Astrocyte of the spinal cord (primary cell): ENCODE measurements around the gene PHF19.

Experiments
- DNase-seq: peaks from one replicate; pipeline ENCODE4 v3.0.0; 2011; ENCODE audit warnings: low read depth, low spot score
- H3K4me3 ChIP-seq: 2 replicates; pipeline ENCODE4 v1.5.1; 2011; ENCODE audit warnings: low read depth, mild to moderate bottlenecking, low read length, moderate library complexity
- CTCF ChIP-seq: IDR thresholded peaks from 2 replicates; pipeline ENCODE4 v1.5.1; 2012; ENCODE audit warnings: low read depth, mild to moderate bottlenecking, low read length, inconsistent platforms
- in situ Hi-C: cut with HindIII; loops from 2 replicates; pipeline ENCODE4 v1.10.0; 2017; ENCODE audit warnings: low sequenced_read_pairs

The PHF19 gene

GRCh38 chr9:120807607-120808379 lies 69.2 kb downstream of the PHF19 start:
- TF ChIP-seq CTCF, result no peak
- DNase-seq, result no peak
- in situ Hi-C loops, result no loop called here

More at GRCh38 chr9:120807607-120808379, 69.2 kb downstream of the PHF19 start:
- H3K4me3 ChIP-seq, result no peak overlapping the region
